ENCODE results near the gene MR1.

DNA sequence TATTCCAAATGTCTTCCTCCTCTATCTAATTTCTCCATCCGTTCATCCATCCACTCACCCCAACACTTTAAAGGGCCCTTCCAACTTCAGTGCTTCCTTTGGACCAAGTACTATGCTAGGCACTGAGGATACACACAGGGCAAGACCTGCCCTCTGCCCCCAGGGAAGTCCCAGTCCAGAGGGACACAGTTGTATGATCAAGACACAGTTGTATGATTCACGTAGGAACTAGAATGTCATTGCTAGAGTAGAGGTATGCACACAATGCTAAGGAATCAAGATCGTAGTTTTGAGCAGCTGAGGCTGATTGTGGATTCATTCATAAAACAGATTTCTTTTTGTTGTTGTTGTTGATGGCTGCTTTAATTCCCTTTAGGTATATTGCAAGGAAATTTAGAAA, 43.1 kb downstream of the MR1 start:
- TF ChIP-seq POLR2A (IDR thresholded peaks at IDR 0.05): no peak
- TF ChIP-seq, protein P1, sequence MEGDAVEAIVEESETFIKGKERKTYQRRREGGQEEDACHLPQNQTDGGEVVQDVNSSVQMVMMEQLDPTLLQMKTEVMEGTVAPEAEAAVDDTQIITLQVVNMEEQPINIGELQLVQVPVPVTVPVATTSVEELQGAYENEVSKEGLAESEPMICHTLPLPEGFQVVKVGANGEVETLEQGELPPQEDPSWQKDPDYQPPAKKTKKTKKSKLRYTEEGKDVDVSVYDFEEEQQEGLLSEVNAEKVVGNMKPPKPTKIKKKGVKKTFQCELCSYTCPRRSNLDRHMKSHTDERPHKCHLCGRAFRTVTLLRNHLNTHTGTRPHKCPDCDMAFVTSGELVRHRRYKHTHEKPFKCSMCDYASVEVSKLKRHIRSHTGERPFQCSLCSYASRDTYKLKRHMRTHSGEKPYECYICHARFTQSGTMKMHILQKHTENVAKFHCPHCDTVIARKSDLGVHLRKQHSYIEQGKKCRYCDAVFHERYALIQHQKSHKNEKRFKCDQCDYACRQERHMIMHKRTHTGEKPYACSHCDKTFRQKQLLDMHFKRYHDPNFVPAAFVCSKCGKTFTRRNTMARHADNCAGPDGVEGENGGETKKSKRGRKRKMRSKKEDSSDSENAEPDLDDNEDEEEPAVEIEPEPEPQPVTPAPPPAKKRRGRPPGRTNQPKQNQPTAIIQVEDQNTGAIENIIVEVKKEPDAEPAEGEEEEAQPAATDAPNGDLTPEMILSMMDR (IDR thresholded peaks at IDR 0.05): no peak

All from heart left ventricle (tissue), 13 donors.